ENCODE measurements around the gene PRSS21. TPM values are rescaled to one million over a fixed set of nuclear protein-coding genes. Genes with fewer than 3 reads are reported as not detected.

The PRSS21 gene
- total RNA-seq, 1 donor from 2014 or later = 4.5 TPM

- no peaks in the 10 kb centered on the region for H3K36me3 ChIP-seq (ENCODE audit: control insufficient read depth, insufficient read depth, low read length)
- no peak overlapping the region for H3K4me3 ChIP-seq (ENCODE audit: low read depth, low read length)
- H3K27me3 ChIP-seq (ENCODE audit: control insufficient read depth, insufficient read depth, low read length) = peaks cover 20% of the 10 kb centered on the region
- FAIRE-seq (no peak), DNase-seq (ENCODE audit: low read depth) (no peak)
- TF ChIP-seq CTCF (IDR thresholded peaks at IDR 0.05; ENCODE audit: insufficient read depth, low read length, severe bottlenecking) = no peak
These were observed 32.5 kb upstream of the PRSS21 start for GRCh38 chr16:2784358-2785100.

GRCh38 chr16:2785101-2785991 is 31.7 kb upstream of the PRSS21 start:
- DNase-seq (ENCODE audit: low read depth) (no peak), FAIRE-seq (no peak)
- TF ChIP-seq CTCF (IDR thresholded peaks at IDR 0.05; ENCODE audit: insufficient read depth, low read length, severe bottlenecking) = no peak
- no peaks in the 10 kb centered on the region for H3K36me3 ChIP-seq (ENCODE audit: control insufficient read depth, insufficient read depth, low read length)
- no peak overlapping the region for H3K4me3 ChIP-seq (ENCODE audit: low read depth, low read length)
- H3K27me3 ChIP-seq (ENCODE audit: control insufficient read depth, insufficient read depth, low read length) = peaks cover 20% of the 10 kb centered on the region

DNA sequence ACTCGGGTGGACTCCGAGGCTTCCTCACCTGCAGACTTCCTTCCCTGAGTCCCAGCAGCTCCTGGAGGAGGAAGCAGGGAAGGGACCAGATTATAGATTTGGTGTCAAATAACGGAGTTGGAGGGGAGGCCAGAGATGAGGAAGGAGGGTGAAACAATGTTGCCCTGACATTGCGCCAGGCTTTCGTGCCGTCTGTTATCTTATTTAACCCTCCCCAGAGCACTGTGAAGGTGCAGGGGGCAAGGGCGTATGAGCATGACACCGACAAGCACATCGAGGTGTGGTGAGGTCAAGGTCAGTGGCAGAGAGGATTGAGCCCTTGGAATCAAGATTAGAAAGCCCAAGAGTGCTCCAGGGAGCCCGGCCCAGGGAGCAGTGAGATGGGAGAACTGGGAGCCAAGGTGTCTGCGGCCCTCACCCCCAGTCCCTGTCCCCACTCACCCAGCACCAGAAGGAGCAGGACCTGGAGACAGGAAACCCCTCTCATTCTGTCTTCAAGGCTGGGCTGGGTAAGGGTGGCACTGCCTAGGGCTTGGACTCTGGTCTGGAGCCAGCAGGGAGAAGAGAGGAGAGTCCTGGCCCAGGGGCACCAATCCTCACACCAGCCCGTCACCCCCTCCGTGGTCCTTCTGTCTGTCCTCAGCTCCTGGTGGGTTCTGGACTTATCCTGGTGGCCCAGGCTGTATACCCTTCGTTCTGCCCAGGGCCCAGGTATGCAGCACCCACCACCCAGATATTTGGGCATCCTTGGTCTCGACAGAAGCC is 30.8 kb upstream of the PRSS21 start:
- no peak for TF ChIP-seq CTCF (IDR thresholded peaks at IDR 0.05; ENCODE audit: insufficient read depth, low read length, severe bottlenecking)
- Histone ChIP-seq H3K4me3 (ENCODE audit: low read depth, low read length) (no peak overlapping the region), H3K27me3 (ENCODE audit: control insufficient read depth, insufficient read depth, low read length) (peaks cover 20% of the 10 kb centered on the region), H3K36me3 (ENCODE audit: control insufficient read depth, insufficient read depth, low read length) (no peaks in the 10 kb centered on the region)
- no peak for DNase-seq (ENCODE audit: low read depth)
- no peak for FAIRE-seq

DNA sequence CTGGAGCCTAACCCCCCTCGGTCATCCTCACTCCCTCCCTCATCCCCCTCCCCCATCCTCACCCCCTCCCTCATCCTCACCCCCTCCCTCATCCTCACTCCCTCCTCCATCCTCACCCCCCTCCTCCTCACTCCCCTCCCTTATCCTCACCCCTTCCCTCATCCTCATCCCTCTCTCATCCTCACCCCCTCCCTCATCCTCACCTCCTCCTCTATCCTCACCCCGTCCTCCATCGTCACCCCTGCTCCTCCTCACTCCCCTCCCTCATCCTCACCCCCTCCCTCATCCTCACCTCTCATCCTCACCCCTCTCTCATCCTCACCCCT is 30.2 kb upstream of the PRSS21 start:
- H3K4me3 ChIP-seq (ENCODE audit: low read depth, low read length) = no peak overlapping the region
- DNase-seq (ENCODE audit: low read depth) = no peak
- H3K27me3 ChIP-seq (ENCODE audit: control insufficient read depth, insufficient read depth, low read length) = peaks cover 20% of the 10 kb centered on the region
- no peak for TF ChIP-seq CTCF (IDR thresholded peaks at IDR 0.05; ENCODE audit: insufficient read depth, low read length, severe bottlenecking)
- FAIRE-seq = no peak
- no peaks in the 10 kb centered on the region for H3K36me3 ChIP-seq (ENCODE audit: control insufficient read depth, insufficient read depth, low read length)

DNA sequence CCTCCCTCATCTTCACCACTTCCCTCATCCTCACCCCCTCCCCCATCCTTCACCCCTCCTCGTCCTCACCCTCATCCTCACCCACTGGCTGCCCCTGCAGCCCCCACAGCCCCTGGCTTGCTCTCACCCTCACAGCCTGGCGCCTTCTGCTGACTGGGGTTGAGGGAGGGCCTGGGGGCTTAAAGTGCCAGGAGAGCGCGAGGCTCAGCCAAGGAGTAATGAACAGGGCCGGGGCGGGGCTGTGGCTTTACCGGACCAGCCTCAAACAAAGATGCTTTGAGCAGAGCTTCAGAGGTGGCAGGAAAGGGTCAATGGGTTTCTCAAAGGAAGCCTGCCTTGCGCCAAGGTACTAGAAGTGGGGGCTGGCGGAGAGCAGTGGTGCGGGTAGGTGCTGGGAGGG is 29.6 kb upstream of the PRSS21 start, which contains the start of gene PRSS33:
Gene PRSS33 (minus strand): TSS at position 155 of the 400 bp plus-strand sequence. CDS start 1,013 bp downstream, outside the sequence.
- FAIRE-seq (no peak), DNase-seq (ENCODE audit: low read depth) (no peak)
- H3K27me3 ChIP-seq (ENCODE audit: control insufficient read depth, insufficient read depth, low read length) = peaks cover 20% of the 10 kb centered on the region
- H3K36me3 ChIP-seq (ENCODE audit: control insufficient read depth, insufficient read depth, low read length) = no peaks in the 10 kb centered on the region
- no peak for TF ChIP-seq CTCF (IDR thresholded peaks at IDR 0.05; ENCODE audit: insufficient read depth, low read length, severe bottlenecking)
- no peak within 1 kb of the TSS for H3K4me3 ChIP-seq (ENCODE audit: low read depth, low read length)
